Ishikawa (cell line): Measurements from ENCODE around the gene MCAT.

Source experiments
- CEBPB ChIP-seq: IDR thresholded peaks from 2 replicates; pipeline ENCODE4 v1.6.1; 2012
- CREB1 ChIP-seq: IDR thresholded peaks from 2 replicates; pipeline ENCODE4 v1.6.1; 2012; ENCODE audit warnings: low read depth
- EGR1 ChIP-seq: IDR thresholded peaks from 2 replicates; pipeline ENCODE4 v1.6.1; 2012
- EP300 ChIP-seq: IDR thresholded peaks from 2 replicates; pipeline ENCODE4 v1.6.1; 2012; ENCODE audit warnings: borderline replicate concordance
- NFIC ChIP-seq: IDR thresholded peaks from 2 replicates; pipeline ENCODE4 v1.6.1; 2012
- TAF1 ChIP-seq: IDR thresholded peaks from 2 replicates; pipeline ENCODE4 v1.6.1; 2012; ENCODE audit warnings: low read depth, mild to moderate bottlenecking
- TEAD4 ChIP-seq: IDR thresholded peaks from 2 replicates; pipeline ENCODE4 v1.6.1; 2012
- TF ChIP-seq, protein P1 (sequence below): IDR thresholded peaks from 2 replicates; pipeline ENCODE4 v1.6.1; 2012
- TF ChIP-seq, protein P2 (sequence below): IDR thresholded peaks from 2 replicates; pipeline ENCODE4 v1.6.1; 2012; ENCODE audit warnings: low read depth, mild to moderate bottlenecking

DNA sequence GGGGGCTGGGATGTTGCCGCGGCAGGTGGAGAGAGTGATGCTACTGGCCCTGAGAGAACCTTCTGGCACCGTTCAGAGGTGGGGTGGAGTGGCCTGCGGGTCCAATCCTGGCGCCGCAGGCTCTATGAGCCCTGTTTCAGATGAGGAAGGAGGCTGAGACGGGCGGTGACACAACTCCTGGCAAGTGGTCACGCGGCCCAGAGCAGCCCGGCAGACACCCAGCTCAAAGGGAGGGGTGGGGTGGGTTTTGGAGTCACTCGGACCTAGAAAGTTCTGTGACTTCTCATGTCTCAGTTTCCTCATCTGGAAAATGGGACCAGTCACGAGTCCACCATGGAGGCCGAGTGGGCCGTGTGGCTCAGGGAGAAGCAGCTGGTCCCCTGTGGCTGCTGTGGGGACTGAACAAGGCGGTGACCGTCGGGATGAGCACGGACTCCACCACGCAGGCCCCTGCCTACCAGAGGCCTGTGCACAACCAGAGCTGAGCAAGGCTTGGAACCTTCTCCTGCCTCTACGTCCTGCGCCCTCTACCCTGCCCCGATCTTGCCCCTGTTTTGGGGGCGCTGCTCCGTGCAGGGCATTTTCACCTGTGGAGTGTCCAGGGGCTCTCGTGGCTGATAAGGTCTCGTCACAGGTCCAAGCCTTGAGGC, 11.8 kb upstream of the MCAT start:
- TF ChIP-seq TEAD4 (no peak), EGR1 (no peak), EP300 (no peak), NFIC (no peak), CREB1 (no peak), CEBPB (no peak), TAF1 (no peak)
- TF ChIP-seq, protein P1, sequence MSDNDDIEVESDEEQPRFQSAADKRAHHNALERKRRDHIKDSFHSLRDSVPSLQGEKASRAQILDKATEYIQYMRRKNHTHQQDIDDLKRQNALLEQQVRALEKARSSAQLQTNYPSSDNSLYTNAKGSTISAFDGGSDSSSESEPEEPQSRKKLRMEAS, result no peak
- TF ChIP-seq, protein P2, sequence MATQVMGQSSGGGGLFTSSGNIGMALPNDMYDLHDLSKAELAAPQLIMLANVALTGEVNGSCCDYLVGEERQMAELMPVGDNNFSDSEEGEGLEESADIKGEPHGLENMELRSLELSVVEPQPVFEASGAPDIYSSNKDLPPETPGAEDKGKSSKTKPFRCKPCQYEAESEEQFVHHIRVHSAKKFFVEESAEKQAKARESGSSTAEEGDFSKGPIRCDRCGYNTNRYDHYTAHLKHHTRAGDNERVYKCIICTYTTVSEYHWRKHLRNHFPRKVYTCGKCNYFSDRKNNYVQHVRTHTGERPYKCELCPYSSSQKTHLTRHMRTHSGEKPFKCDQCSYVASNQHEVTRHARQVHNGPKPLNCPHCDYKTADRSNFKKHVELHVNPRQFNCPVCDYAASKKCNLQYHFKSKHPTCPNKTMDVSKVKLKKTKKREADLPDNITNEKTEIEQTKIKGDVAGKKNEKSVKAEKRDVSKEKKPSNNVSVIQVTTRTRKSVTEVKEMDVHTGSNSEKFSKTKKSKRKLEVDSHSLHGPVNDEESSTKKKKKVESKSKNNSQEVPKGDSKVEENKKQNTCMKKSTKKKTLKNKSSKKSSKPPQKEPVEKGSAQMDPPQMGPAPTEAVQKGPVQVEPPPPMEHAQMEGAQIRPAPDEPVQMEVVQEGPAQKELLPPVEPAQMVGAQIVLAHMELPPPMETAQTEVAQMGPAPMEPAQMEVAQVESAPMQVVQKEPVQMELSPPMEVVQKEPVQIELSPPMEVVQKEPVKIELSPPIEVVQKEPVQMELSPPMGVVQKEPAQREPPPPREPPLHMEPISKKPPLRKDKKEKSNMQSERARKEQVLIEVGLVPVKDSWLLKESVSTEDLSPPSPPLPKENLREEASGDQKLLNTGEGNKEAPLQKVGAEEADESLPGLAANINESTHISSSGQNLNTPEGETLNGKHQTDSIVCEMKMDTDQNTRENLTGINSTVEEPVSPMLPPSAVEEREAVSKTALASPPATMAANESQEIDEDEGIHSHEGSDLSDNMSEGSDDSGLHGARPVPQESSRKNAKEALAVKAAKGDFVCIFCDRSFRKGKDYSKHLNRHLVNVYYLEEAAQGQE, result no peak
